Hair follicular keratinocyte (primary cell): ENCODE results near the gene FTHL17. TPM values are rescaled to one million over a fixed set of nuclear protein-coding genes. Genes with fewer than 3 reads are reported as not detected.

ENCODE experiments used
- total RNA-seq: library from RNA; depleted of rRNA; stranded (reverse); fragments of >200 nt; gene quantifications from 2 replicates; pipeline ENCODE4 v1.2.3, GENCODE V29; 2015

The FTHL17 gene
- not detected in 2 replicates for total RNA-seq

GRCh38 chrX:31071725-31072124 is at the start of gene FTHL17:
FTHL17 (minus strand) TSS chrX:31072041; CDS start chrX:31071953, 88 bp downstream.

Other genes with a start within 250 kb of the FTHL17 start
- gene TAB3, start 182.8 kb downstream of the FTHL17 start, total RNA-seq, result 23.2 and 36.2 TPM in 2 replicates